Endothelial cell (in vitro differentiated cells): ENCODE results near the gene KRTCAP3. TPM values are rescaled to one million over a fixed set of nuclear protein-coding genes. Genes with fewer than 3 reads are reported as not detected.

Experiments used
- DNase-seq: peaks from one replicate; pipeline ENCODE4 v3.0.0; 2021; ENCODE audit warnings: low spot score
- H3K27ac Mint-ChIP-seq: one replicate; pipeline ENCODE4 v1.8.0; 2021; ENCODE audit warnings: mixed read lengths, inconsistent platforms; ENCODE audit not compliant: unreplicated experiment
- H3K27me3 Mint-ChIP-seq: one replicate; pipeline ENCODE4 v1.8.0; 2021; ENCODE audit warnings: mild to moderate bottlenecking, moderate library complexity, mixed read lengths, inconsistent platforms; ENCODE audit not compliant: unreplicated experiment
- H3K36me3 Mint-ChIP-seq: one replicate; pipeline ENCODE4 v1.8.0; 2021; ENCODE audit warnings: mild to moderate bottlenecking, low read depth, mixed read lengths, inconsistent platforms; ENCODE audit not compliant: unreplicated experiment
- H3K4me1 Mint-ChIP-seq: one replicate; pipeline ENCODE4 v1.8.0; 2021; ENCODE audit warnings: mild to moderate bottlenecking, mixed read lengths, inconsistent platforms; ENCODE audit not compliant: unreplicated experiment
- H3K4me3 Mint-ChIP-seq: one replicate; pipeline ENCODE4 v1.8.0; 2021; ENCODE audit warnings: mild to moderate bottlenecking, mixed read lengths, inconsistent platforms; ENCODE audit not compliant: unreplicated experiment
- H3K9me3 Mint-ChIP-seq: one replicate; pipeline ENCODE4 v1.8.0; 2021; ENCODE audit warnings: mixed read lengths, inconsistent platforms; ENCODE audit not compliant: unreplicated experiment
- CTCF ChIP-seq: fragments of 200-600 bp; sonication (generic); IDR thresholded peaks from one replicate; pipeline ENCODE4 v1.5.0; 2021; ENCODE audit warnings: antibody characterized with exemption; ENCODE audit not compliant: unreplicated experiment
- total RNA-seq: library from RNA; stranded (reverse); fragmentation: NEBNext Ultra II Directional; extraction: Animal tissue kit (Norgen Biotek cat#: 25700); gene quantifications from one replicate; pipeline ENCODE4 v1.2.1, GENCODE V29; 2021; ENCODE audit not compliant: unreplicated experiment

Gene KRTCAP3
- total RNA-seq, 1 donor from 2014 or later = 4.6 TPM

- peak overlapping the region; percentile 84 for H3K27ac Mint-ChIP-seq
- no peak for TF ChIP-seq CTCF
- H3K9me3 Mint-ChIP-seq = no peaks in the 10 kb centered on the region
- no peaks in the 10 kb centered on the region for H3K36me3 Mint-ChIP-seq
- H3K4me1 Mint-ChIP-seq = peaks cover 18% of the 10 kb centered on the region
- no peak for DNase-seq
- H3K4me3 Mint-ChIP-seq = peak overlapping the region; percentile 94
- H3K27me3 Mint-ChIP-seq = peaks cover 1% of the 10 kb centered on the region
These were observed 14.3 kb upstream of the KRTCAP3 start for GRCh38 chr2:27427863-27428212.

DNA sequence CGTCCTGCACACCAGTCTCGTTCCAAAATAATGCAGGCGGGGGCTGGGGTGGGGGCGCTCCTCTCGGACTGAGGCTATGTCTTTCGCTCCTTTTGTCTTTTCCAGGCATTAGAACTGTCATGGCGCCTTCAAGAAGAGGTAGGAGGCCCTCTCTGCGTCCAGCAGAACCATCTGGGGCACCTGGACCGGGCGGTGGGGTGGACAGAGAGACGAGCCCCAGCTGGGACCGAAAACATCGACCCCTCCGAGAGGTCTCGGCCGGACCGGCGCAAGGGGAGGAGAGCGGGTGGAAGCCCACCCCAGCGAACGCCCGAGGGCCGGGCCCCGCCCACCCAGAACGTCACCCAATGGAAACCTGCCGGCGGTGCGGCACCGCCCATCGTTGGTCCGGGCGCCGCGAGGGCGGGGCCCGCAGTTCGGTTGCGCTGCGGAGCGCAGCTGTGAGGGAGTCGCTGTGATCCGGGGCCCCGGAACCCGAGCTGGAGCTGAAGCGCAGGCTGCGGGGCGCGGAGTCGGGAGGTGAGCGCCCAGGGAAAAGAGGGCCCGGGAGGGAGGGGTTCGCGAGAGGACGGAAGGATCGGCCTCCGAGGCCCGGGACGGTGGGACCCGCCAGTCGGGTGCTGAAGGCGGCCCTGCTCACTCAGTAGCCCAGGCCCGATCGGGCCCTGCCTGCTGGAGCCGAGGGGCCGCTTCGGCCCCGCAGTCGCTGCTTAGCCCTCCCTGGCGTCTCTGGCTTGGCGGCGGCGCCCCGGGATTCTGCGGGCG, 13.8 kb upstream of the KRTCAP3 start, which contains the start of gene NRBP1:
TSS of gene NRBP1 (plus strand) at position 419 of the 765 bp plus-strand sequence. CDS start 4,643 bp downstream, outside the sequence.
- Mint-ChIP-seq H3K4me3 (peak within 1 kb of the TSS; percentile 99), H3K9me3 (no peaks in the 10 kb centered on the region), H3K36me3 (peaks cover 4% of the 10 kb centered on the region), H3K27me3 (peaks cover 1% of the 10 kb centered on the region), H3K27ac (peak within 1 kb of the TSS; percentile 85), H3K4me1 (peaks cover 18% of the 10 kb centered on the region)
- peak; percentile 91 for DNase-seq
- no peak for TF ChIP-seq CTCF

DNA sequence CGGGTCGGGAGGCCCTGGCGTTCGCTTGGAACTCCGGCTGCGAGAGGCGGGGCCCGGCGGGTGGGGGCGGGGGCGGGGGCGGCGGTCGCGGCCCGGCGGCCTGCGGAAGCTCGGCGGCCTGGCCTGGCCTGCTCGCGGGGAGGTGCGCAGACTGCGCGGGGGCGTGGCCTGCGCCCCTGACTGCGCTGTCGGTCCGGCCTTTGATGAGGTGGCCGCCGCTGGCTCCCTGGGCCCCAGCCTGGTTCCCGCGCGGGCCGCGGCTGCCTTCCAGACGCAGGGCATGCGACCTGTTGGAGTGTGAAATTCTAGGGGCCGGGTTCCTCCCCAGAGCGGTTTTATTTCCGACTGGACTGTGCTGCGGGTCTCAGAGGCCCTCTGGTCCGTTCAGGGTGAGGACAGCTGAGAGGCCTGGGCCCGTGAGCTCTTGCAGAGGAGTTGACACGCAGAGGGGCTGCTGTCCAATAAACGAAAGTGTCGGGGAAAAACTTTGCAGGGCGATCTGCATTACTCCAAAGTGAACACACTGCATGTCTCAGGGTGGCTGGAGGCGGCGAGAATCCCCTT, 13.1 kb upstream of the KRTCAP3 start:
- no peaks in the 10 kb centered on the region for H3K9me3 Mint-ChIP-seq
- peak; percentile 84 for DNase-seq
- peaks cover 11% of the 10 kb centered on the region for H3K36me3 Mint-ChIP-seq
- H3K27ac Mint-ChIP-seq = peak overlapping the region; percentile 85
- H3K4me1 Mint-ChIP-seq = peaks cover 18% of the 10 kb centered on the region
- TF ChIP-seq CTCF = no peak
- H3K27me3 Mint-ChIP-seq = peaks cover 1% of the 10 kb centered on the region
- peak overlapping the region; percentile 99 for H3K4me3 Mint-ChIP-seq

DNA sequence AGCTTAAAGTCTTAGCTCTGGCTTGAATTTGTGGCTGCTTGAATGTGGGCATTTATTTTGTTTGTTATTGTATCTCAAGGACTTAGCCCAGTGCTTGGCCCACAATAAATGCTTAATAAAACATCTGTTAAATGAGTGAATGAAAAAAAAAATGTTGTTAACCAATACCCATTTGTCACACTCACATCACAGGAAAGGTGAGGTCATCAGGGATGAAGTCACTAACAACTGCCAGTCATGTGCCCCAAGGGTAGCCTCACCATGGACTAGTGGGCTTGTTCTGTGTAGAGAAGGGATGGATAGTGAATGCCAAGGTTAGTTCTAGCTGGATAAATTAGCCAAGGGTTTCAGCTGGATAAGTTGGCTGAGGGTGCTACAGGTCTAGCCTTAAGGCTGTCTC, 10.8 kb upstream of the KRTCAP3 start:
- Mint-ChIP-seq H3K36me3 (peaks cover 33% of the 10 kb centered on the region), H3K4me1 (peaks cover 18% of the 10 kb centered on the region), H3K27ac (peak overlapping the region; percentile 34), H3K9me3 (no peaks in the 10 kb centered on the region), H3K27me3 (peaks cover 1% of the 10 kb centered on the region), H3K4me3 (no peak overlapping the region)
- no peak for DNase-seq
- no peak for TF ChIP-seq CTCF

- Mint-ChIP-seq H3K4me1 (no peaks in the 10 kb centered on the region), H3K9me3 (no peaks in the 10 kb centered on the region), H3K27ac (no peak overlapping the region), H3K36me3 (peaks cover 52% of the 10 kb centered on the region), H3K4me3 (peak overlapping the region; percentile 3), H3K27me3 (peaks cover 2% of the 10 kb centered on the region)
- DNase-seq = no peak
- no peak for TF ChIP-seq CTCF
These were observed 6.6 kb upstream of the KRTCAP3 start for GRCh38 chr2:27435628-27436027.
